EL (cell line): ENCODE data around the gene MITD1.
"Not testable (repeated sequence)": the region's sequence is repeated elsewhere in the genome, so short reads cannot be mapped to it uniquely, and the experiment has no call there.

Source experiments
- DNase-seq: peaks from one replicate; pipeline ENCODE4 v3.0.0-alpha.2; 2016

The MITD1 gene

GRCh38 chr2:99180755-99181623, at the start of gene MITD1, which contains the start of gene MRPL30:
MITD1 (minus strand) TSS chr2:99181058; CDS start chr2:99180981, 77 bp downstream.
MRPL30 (plus strand) TSS chr2:99181184; CDS start chr2:99186204, 5,020 bp downstream.
- DNase-seq = peak; percentile 96

- DNase-seq = no peak
Observed at GRCh38 chr2:99217929-99218501, 37.2 kb upstream of the MITD1 start.

DNA sequence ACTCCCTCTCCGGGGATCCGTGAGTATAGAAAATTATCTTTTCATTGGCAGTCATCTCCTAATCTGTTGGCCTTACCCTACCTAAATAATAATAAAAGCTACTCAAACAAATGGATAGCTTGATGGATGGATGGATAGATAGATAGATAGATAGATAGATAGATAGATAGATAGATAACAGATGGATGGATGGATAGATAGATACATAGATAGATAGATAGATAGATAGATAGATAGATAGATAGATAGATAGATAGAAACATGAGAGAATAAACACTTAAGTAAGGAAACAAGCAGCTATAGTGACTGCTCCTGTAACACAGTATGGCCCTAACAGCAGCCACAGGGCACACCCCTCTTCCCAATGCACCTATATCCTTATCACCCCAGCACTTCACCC, 35.2 kb upstream of the MITD1 start:
- DNase-seq = no peak

- no peak for DNase-seq
Observed at GRCh38 chr2:99205491-99205890, 24.6 kb upstream of the MITD1 start.

DNA sequence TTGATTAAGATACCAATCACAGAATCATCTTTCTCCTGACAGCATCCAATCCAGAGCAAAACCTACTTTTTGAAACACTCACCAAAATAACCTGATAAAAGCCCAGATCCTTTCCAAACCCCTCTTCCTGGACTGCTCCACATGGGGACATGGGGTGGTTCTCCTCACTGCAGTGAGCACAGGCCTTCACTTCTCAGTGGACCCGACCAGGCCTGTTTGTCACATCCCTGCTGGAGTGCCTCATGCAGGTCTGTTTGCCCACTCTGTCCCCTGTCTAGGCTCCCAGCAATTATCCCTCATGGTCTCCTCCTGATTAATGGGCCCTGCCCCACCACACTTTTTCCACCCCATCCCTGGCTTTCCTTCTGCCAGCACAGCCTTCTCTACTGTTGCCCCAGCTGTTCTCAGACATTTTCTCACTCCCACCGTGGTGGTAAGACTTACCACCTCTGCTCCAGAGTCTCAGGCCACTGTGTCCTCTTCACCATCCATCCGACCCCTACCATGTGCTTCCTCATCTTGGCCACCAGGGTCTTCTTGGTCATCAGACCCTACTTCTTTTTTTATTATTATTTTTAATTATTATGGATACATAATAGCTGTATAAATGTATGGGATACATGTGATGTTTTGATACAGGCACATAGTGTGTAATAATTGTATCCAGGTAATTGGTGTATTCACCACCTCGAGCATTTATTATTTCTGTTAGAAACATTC, 21.3 kb upstream of the MITD1 start:
- DNase-seq = no peak

DNA sequence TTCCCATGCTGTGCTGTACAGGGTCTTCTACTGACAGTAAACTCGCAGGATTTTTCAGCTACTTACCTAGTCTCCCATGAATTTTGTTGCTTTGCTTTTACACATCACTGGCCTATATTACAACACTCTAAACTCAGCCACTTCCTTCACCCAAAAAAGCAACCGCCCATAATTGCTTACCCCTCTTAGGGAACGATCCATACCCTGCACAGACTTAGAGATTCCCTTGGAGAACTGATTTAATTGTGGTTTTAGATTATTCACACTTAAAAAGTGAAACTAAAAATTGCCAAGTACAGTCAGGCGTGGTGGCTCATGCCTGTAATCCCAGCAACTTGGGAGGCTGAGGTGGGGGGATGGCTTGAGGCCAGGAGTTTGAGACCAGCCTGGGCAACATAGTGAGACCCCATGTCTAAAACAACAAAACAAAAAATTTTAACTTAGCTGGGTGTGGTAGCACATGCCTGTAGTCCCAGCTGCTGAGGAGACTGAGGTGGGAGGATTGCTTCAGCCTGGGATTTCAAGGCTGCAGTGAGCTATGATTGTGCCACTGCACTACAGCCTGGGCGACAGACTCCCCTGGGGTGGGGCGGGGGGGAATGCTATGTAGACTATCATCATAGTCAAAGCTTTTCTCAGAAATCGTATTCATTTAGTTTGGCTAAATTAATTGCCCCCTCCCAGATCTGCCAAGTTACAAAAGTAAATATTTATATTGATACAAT, 19.4 kb upstream of the MITD1 start:
- DNase-seq = no peak

- no peak for DNase-seq
Observed at GRCh38 chr2:99198103-99198841, 17.4 kb upstream of the MITD1 start.

- DNase-seq = not testable (repeated sequence)
Observed at GRCh38 chr2:99192364-99192763, 11.5 kb upstream of the MITD1 start.

DNA sequence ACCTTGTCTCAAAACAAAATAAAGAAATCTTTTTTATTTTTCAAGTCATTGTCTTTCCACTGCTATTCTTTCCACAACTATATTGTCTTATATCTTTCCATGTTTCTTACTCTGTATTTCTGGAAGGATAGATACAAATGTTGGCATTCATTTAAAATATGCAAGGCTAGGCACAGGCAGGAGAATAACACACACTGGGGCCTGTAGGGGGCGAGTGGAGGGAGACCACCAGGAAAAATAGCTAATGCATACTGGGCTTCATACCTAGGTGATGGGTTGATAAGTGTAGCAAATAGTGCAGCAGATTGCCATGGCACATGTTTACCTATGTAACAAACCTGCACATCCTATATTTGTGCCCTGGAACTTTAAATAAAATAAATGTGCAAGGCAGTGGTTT, 9.7 kb upstream of the MITD1 start:
- no peak for DNase-seq

DNA sequence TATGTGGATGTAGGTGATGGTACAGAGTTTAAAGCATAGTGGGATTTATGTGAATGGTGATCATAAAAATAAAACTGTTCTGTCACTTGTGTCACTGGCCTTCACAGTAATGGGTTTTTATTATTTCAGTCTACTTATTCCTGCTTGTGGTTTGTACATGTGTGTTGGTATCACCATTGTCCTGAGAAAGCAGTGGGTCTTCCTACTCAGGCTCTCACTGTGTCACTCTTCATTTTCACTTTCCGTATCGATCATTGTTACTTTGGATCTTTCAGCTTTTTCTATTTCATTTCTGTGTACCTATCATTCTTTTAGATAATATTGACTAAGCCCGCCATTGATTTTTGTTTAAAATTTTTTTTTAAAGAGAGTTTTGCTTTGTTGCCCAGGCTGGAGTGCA, 7.5 kb upstream of the MITD1 start:
- no peak for DNase-seq

DNA sequence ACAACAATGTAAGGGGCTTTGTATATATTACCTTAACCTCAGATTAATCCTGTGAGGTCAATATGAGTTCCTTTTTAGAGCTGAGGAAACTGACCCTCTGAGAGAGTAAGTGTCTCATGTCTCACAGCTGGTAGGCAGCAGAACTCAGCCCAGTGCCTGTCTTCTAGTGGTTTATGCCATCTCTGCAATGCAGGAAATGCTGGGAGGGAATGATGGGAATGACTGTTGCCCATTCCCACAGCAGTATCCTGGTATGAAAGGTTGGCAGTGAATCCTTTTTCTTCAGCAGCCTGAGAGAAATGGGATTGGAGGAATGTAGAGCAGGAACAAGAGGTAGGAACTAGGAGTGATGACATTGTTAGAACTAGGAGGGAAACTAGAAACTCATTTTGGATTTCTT, 6.2 kb upstream of the MITD1 start:
- DNase-seq = no peak

GRCh38 chr2:99184811-99185210, 4.0 kb upstream of the MITD1 start:
- DNase-seq = no peak

- no peak for DNase-seq
Observed at GRCh38 chr2:99183025-99183424, 2.2 kb upstream of the MITD1 start.

- peak; percentile 8 for DNase-seq
Observed at GRCh38 chr2:99181624-99182000, 754 bp upstream of the MITD1 start.

- no peak for DNase-seq
Observed at GRCh38 chr2:99171377-99172140, 9.3 kb downstream of the MITD1 start.

GRCh38 chr2:99169534-99169933, 11.3 kb downstream of the MITD1 start:
- DNase-seq = no peak

- DNase-seq = no peak
Observed at GRCh38 chr2:99166218-99166617, 14.6 kb downstream of the MITD1 start.

DNA sequence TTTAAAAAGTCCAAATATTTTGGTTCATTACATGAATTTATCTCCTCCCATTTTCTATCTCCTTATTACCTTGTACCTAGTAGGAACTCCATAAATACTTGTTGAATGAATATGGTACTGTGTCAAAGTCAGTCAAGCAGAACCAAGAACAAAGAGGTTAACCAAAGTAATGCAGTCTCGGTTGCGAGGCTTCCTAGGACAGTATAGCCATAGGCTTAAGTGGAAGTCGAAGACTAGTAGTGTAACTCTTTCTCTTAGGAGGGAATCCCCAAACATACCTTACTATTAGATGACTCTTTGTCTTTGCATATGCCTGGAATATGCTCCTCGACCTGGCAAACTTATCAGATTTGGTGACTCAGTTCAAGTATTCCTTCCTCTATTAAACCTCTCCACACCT, 21.3 kb downstream of the MITD1 start:
- DNase-seq = no peak

DNA sequence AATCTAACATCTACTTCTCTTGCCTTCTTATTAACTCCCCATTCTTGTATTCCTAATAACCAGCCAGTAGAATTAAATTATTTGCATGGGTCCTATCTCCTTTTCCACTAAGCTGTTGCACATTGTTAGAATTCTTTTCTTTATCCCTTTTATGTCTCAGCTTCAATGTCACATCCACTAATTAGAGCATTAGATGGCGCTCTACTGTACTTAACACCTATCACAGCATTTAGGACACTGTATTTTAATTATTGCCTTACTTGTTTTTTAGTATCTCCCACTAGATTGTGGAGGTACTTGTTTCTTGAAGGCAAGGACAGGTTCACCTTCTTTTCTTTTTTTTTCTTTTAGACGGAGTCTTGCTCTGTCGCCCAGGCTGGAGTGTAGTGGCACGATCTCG, 22.3 kb downstream of the MITD1 start:
- DNase-seq = no peak

DNA sequence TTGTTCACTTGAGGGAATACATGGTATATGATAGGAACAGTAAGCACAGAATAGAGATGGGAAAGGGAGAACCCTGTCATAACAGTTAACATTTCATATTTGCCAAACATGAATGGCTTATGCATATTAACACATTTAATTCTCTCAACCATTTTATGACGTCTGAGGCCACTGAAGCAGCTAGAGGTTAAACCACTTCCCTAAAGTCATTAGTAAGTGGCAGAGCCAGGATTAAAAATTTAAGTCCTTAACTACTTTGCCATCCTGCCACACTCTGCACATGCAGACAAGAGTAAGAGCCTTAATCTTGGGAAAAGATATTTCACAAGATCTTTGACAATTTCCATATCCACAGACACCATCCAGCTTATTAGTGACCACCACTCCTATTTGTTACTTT, 24.0 kb downstream of the MITD1 start:
- no peak for DNase-seq
